ENCODE measurements around the gene CRACR2A. TPM values are rescaled to one million over a fixed set of nuclear protein-coding genes. Genes with fewer than 3 reads are reported as not detected.

The CRACR2A gene
- total and polyA plus RNA-seq, 2 of the 8 experiments (the other 6 are each of a cell fraction or from before 2014, with no cell fraction given) = 0.85 to 3.2 TPM

DNA sequence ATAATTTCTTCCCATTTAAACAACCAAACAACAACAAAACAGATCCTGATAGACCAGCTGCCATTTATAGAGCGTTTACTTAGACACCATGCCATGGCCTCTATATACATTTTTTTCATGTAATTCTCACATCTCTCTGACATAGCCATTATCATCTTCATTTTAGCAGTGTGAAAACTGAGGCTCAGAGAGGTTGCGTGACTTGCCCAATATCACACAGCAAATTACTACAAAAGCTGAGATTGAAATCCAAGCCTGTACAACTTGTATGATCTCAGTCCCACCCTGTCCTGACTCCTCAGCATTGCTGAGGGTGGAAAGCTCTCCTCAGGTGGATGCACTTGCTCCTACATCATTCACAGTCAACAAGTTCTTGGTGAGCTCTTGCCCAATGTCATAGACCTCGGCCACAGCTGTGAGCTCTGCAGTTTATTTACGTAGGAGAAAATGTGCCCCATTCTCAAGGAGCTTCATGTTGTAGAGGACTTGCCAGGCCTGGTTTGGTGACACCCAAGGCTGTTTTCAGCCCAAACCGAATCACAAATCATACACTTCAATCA lies 55.5 kb downstream of the CRACR2A start:
- no peak overlapping the region for H3K4me2 ChIP-seq (ENCODE audit: insufficient read depth in 1 of 2, low read depth in 2 of 2, low read length in 2 of 2)
- no peak overlapping the region for H2BK20ac ChIP-seq (ENCODE audit: low read length)
- no peaks in the 10 kb centered on the region; a peak in 1 of 4 replicates for H3K9me3 ChIP-seq (ENCODE audit: insufficient read depth in 2 of 2, low read depth in 1 of 2, low read length in 1 of 2)
- H3K18ac ChIP-seq (ENCODE audit: extremely low read depth, low read length) = no peak overlapping the region
- no peak overlapping the region for H3K9ac ChIP-seq (replicated peaks in 1 of 4; ENCODE audit: extremely low read depth in 1 of 4, low read depth in 3 of 4, low read length in 3 of 4)
- ChIA-PET POLR2A (ENCODE audit: partially characterized antibody) (no interaction called here), CTCF (ENCODE audit: partially characterized antibody) (interaction anchor here (1.0 to 1.4 kb wide), 2 partner anchors 40 to 56 kb away, joined by 3 to 4 read pairs; partner anchors contain the start of gene CRACR2A)
- H4K5ac ChIP-seq (ENCODE audit: insufficient read length, low read depth, low read length) = no peak overlapping the region
- peak; percentile 22; the same call in 1 of the 2 replicates for TF ChIP-seq KDM1A (IDR thresholded peaks at IDR 0.05; ENCODE audit: borderline replicate concordance, low read length)
- TF ChIP-seq SAP30 (IDR thresholded peaks at IDR 0.05; ENCODE audit: insufficient read depth, insufficient replicate concordance, low read length) = no peak
- H3K4me1 ChIP-seq (replicated peaks in 1 of 4; ENCODE audit: control insufficient read depth in 3 of 4, insufficient read depth in 4 of 4, low read length in 3 of 4) = peaks cover 0 to 4% (median under 1%) of the 10 kb centered on the region in 4 experiments; a peak in 1 of 7 replicates
- H2BK120ac ChIP-seq (replicated peaks; ENCODE audit: low read depth, low read length) = no peak overlapping the region
- H3K4ac ChIP-seq (replicated peaks; ENCODE audit: insufficient read length, low read depth, low read length) = no peak overlapping the region
- no peak overlapping the region for H2AFZ ChIP-seq (ENCODE audit: low read length)
- H3K79me1 ChIP-seq (ENCODE audit: low read depth, low read length) = no peaks in the 10 kb centered on the region
- H3K23ac ChIP-seq (ENCODE audit: insufficient read length) = no peak overlapping the region
- no peak overlapping the region for H4K91ac ChIP-seq (replicated peaks; ENCODE audit: insufficient read length, low read length)
- H2BK5ac ChIP-seq (ENCODE audit: low read depth, low read length) = no peak overlapping the region
- DNase-seq (ENCODE audit: low read depth in 1 of 2, low spot score in 2 of 2) (no peak), FAIRE-seq (no peak)
- no peak overlapping the region for H2BK12ac ChIP-seq (ENCODE audit: low read depth, low read length)
- H3K36me3 ChIP-seq (ENCODE audit: control insufficient read depth in 2 of 4, insufficient read depth in 4 of 4, low read length in 3 of 4) = no peaks in the 10 kb centered on the region
- no peak overlapping the region for H3K27ac ChIP-seq (ENCODE audit: low read depth, low read length)
- H3K4me3 ChIP-seq (ENCODE audit: extremely low read depth in 1 of 4, insufficient read depth in 2 of 4, low read depth in 3 of 4, low read length in 4 of 4) = no peak overlapping the region
- H4K20me1 ChIP-seq (replicated peaks in 1 of 2; ENCODE audit: control insufficient read depth in 1 of 2, insufficient read depth in 2 of 2, low read length in 2 of 2) = no peaks in the 10 kb centered on the region
- H3K27me3 ChIP-seq (replicated peaks in 1 of 4; ENCODE audit: control insufficient read depth in 3 of 4, extremely low read depth in 1 of 4, insufficient read depth in 3 of 4, low read length in 3 of 4) = no peaks in the 10 kb centered on the region; a peak in 1 of 7 replicates
- H2AK5ac ChIP-seq (ENCODE audit: low read depth, low read length) = no peak overlapping the region
- H4K8ac ChIP-seq (ENCODE audit: extremely low read depth, insufficient read depth, low read length) = no peak overlapping the region
- H2BK15ac ChIP-seq (ENCODE audit: low read length) = no peak overlapping the region
- H3K56ac ChIP-seq (replicated peaks; ENCODE audit: insufficient read length, low read depth, low read length) = no peak overlapping the region
- 87% methylated on average over 5 of the region's 5 CpGs; no CpG with 5 or more reads in 1 of the 2 experiments for WGBS, 2 experiments (ENCODE audit: extremely low coverage in 1 of 2, insufficient coverage in 1 of 2, insufficient read length in 1 of 2, insufficient replicate concordance in 2 of 2, low coverage in 1 of 2, low lambda C conversion rate in 2 of 2, missing lambda C conversion rate in 1 of 2)
- H3K79me2 ChIP-seq (ENCODE audit: control insufficient read depth in 1 of 2, insufficient read depth in 2 of 2, low read length in 2 of 2) = no peaks in the 10 kb centered on the region
- no peaks in the 10 kb centered on the region for H3K23me2 ChIP-seq (ENCODE audit: low read depth, low read length)
- H3K14ac ChIP-seq (ENCODE audit: insufficient read length) = no peak overlapping the region
